ENCODE measurements around the gene TMED9.
"Not testable (repeated sequence)": the region's sequence is repeated elsewhere in the genome, so short reads cannot be mapped to it uniquely, and the experiment has no call there.

The TMED9 gene

DNA sequence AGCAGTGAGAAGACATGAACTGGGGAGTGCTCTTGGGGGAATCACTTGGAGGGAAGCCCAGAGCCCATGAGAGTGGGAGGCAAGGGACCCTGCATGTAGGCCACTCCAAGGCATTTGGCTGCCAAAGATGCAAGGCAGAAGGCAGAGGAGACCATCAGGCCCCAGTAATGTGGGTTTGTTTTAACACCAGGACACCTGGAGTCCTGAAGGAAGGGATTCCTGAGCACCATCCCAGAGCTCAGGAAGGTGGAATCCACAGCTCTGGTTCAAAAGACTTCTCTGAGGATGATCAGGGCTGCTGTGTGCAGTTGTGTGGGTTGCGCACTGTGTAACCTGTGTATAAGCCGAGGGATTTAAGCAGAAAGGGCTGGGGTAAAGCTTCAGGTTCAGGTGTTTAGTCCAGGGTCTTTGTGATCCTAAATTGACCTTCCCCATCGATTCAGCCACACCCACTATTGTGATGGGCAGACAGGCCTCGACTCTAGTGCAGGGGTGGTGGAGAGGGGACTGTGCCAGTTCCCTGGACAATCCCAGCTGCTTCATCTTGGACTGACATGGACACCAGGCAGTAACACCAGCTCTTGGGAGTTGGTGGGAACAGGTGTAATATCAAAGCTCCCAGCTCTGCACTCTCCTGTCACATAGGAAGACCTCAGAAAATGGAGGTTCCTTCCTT, 18.9 kb downstream of the TMED9 start:
- Histone ChIP-seq H3K9ac (ENCODE audit: insufficient read length) (no peak overlapping the region), H3K27ac (no peak overlapping the region), H3K9me3 (ENCODE audit: low read depth, low read length) (no peaks in the 10 kb centered on the region), H3K4me3 (no peak overlapping the region), H3K36me3 (ENCODE audit: insufficient read depth, low read length) (no peaks in the 10 kb centered on the region)
- TF ChIP-seq EZH2 (IDR thresholded peaks at IDR 0.05) (no peak), POLR2AphosphoS5 (IDR thresholded peaks at IDR 0.05; ENCODE audit: borderline replicate concordance, low read depth, low read length) (peak; percentile 36; the same call in 1 of the 2 replicates)
- DNase-seq (ENCODE audit: low read depth, low spot score) = no peak

DNA sequence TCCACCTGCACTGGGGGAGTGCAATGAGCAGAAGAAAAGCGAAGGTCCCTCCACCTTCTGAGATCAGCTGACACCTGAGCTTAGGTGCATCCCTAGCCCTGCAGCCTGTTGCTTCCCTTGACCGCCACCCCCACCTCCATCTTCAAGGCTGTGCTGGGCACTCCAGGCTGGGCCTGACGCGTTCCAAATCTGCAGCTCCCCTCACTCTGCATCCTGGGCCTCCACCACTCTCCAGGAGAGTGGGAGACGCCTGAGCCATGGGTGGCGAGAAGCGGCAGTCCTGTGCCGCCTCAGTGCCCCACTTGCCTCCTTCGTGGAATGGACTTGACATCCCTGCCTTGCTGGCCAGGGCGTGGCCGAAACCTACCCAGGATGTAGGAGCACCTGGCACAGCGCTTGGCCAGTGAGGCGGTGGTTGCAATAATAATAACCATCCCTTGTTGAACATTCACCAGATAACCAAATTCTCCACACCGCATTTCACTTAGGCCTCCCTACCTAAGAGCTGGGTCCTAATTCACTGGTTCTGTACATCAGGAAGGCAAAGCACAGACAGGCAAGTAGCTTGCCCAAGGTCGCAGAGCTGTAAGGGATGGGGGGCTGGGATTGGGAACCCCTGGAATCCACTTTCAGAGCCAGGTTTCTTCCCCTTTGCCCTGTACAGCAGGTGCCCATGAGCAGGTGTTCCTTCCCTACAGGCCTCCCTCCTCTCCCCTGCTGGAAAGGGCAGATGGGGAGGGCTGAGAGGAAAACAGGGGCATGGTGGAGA, 19.6 kb downstream of the TMED9 start:
- H3K27ac ChIP-seq = no peak overlapping the region
- no peaks in the 10 kb centered on the region for H3K36me3 ChIP-seq (ENCODE audit: insufficient read depth, low read length)
- no peak overlapping the region for H3K9ac ChIP-seq (ENCODE audit: insufficient read length)
- H3K9me3 ChIP-seq (ENCODE audit: low read depth, low read length) = no peaks in the 10 kb centered on the region
- no peak for DNase-seq (ENCODE audit: low read depth, low spot score)
- no peak overlapping the region for H3K4me3 ChIP-seq
- no peak for TF ChIP-seq FOXP2 (optimal IDR thresholded peaks at IDR 0.05; ENCODE audit: control extremely low read depth, extremely low read length, insufficient read depth)
- no peak for TF ChIP-seq POLR2AphosphoS5 (IDR thresholded peaks at IDR 0.05; ENCODE audit: borderline replicate concordance, low read depth, low read length)
- TF ChIP-seq EZH2 (IDR thresholded peaks at IDR 0.05) = no peak

DNA sequence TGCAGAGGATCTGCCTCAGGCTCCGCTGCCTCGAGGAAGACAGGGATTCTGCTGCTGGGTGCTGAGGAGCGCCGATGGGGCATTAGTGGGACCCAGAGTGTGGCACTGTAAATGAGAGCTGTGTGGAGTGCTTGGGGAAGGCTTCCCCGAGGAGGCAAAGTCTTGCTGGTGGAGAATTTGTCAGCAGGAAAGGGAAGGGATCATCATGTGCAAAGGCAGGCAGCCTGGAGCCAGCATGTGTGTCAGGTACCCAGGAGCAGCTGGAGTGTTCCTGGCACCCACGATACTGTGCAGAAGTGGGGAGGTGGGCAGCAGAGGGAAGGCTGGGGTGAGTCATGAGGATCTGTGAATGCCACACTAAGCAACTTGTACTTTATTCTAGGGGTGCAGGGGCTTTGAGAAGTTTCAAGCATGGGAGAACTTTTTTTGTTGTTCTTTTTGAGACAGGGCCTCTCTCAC, 20.2 kb downstream of the TMED9 start:
- no peak overlapping the region for H3K27ac ChIP-seq
- TF ChIP-seq EZH2 (IDR thresholded peaks at IDR 0.05) (no peak), FOXP2 (optimal IDR thresholded peaks at IDR 0.05; ENCODE audit: control extremely low read depth, extremely low read length, insufficient read depth) (no peak), POLR2AphosphoS5 (IDR thresholded peaks at IDR 0.05; ENCODE audit: borderline replicate concordance, low read depth, low read length) (no peak)
- no peak overlapping the region for H3K9ac ChIP-seq (ENCODE audit: insufficient read length)
- no peak for DNase-seq (ENCODE audit: low read depth, low spot score)
- no peak overlapping the region for H3K4me3 ChIP-seq
- H3K9me3 ChIP-seq (ENCODE audit: low read depth, low read length) = no peaks in the 10 kb centered on the region
- no peaks in the 10 kb centered on the region for H3K36me3 ChIP-seq (ENCODE audit: insufficient read depth, low read length)

DNA sequence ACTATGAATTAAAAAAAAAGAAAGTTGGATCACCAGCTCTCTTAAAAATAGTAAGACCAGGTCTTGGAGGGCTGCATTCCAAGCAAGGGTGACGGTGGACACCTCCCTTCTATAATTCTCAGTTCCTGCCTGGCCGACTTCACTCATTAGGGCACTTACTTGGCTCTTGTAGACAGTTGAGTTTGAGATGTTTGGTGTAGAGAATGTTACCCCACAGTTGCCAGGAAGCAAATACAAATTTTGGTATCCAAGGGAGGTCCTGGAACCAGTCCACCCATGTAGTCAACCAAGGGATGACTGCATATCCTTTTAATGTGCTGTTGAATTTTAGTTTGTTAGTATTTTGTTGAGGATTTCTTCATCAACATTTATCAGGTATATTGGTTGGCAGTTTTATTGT, 28.6 kb downstream of the TMED9 start:
- TF ChIP-seq EZH2 (IDR thresholded peaks at IDR 0.05) (no peak), FOXP2 (optimal IDR thresholded peaks at IDR 0.05; ENCODE audit: control extremely low read depth, extremely low read length, insufficient read depth) (no peak), POLR2AphosphoS5 (IDR thresholded peaks at IDR 0.05; ENCODE audit: borderline replicate concordance, low read depth, low read length) (no peak)
- peaks cover 20% of the 10 kb centered on the region; the same call in 1 of the 2 replicates for H3K36me3 ChIP-seq (ENCODE audit: insufficient read depth, low read length)

DNA sequence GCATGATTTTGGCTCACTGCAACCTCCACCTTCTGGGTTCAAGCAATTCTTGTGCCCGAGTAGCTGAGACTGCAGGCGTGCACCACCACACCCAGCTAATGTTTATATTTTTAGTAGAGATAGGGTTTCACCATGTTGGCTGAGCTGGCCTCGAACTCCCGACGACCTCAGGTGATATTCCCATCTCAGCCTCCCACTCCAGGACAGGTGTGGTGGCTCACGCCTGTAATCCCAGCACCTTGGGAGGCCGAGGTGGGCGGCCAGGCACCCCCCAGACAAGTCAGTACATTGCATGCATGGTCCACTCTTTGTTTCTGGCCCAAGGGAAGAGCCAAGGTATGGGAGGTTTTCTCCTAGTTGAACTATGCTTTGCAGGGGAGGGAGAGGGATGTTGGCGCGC, 32.2 kb downstream of the TMED9 start:
- H3K36me3 ChIP-seq (ENCODE audit: insufficient read depth, low read length); H3K4me3 ChIP-seq; H3K27ac ChIP-seq; H3K9ac ChIP-seq (ENCODE audit: insufficient read length); H3K9me3 ChIP-seq (ENCODE audit: low read depth, low read length); DNase-seq (ENCODE audit: low read depth, low spot score): not testable (repeated sequence)

More for the DNA sequence above, 28.6 kb downstream of the TMED9 start:
- Histone ChIP-seq H3K4me3 (no peak overlapping the region), H3K9me3 (ENCODE audit: low read depth, low read length) (no peaks in the 10 kb centered on the region), H3K27ac (no peak overlapping the region), H3K9ac (ENCODE audit: insufficient read length) (no peak overlapping the region)
- DNase-seq (ENCODE audit: low read depth, low spot score) = no peak

DNA sequence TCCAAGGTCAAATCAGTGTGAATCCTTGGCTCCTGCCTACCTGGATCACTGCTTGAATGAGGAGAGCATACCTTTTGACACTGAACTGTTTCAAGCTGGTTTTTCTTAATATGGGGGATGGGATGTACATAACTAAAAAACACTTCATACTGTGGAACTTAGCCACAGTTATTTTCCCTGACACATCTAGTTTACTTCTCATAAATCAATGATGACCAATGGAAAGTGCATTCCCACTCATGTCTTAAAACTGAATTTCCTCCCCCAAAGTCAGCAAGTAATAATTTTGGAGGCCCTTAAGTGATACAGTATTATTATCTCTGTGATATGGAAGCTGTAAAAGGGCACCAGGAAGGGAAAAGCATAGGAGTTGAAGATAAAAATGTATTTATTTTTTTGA, 38.2 kb downstream of the TMED9 start:
- H3K9me3 ChIP-seq (ENCODE audit: low read depth, low read length); H3K27ac ChIP-seq; DNase-seq (ENCODE audit: low read depth, low spot score); H3K4me3 ChIP-seq; H3K36me3 ChIP-seq (ENCODE audit: insufficient read depth, low read length); H3K9ac ChIP-seq (ENCODE audit: insufficient read length): not testable (repeated sequence)

DNA sequence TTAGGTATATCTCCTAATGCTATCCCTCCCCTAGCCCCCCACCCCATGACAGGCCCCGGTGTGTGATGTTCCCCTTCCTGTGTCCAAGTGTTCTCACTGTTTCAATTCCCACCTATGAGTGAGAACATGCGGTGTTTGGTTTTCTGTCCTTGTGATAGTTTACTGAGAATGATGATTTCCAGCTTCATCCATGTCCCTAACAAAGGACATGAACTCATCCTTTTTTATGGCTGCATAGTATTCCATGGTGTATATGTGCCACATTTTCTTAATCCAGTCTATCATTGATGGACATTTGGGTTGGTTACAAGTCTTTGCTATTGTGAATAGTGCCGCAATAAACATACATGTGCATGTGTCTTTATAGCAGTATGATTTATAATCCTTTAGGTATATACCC, 42.9 kb downstream of the TMED9 start:
- not testable (repeated sequence) for H3K4me3 ChIP-seq; H3K27ac ChIP-seq; H3K36me3 ChIP-seq (ENCODE audit: insufficient read depth, low read length); H3K9me3 ChIP-seq (ENCODE audit: low read depth, low read length); DNase-seq (ENCODE audit: low read depth, low spot score); H3K9ac ChIP-seq (ENCODE audit: insufficient read length)

DNA sequence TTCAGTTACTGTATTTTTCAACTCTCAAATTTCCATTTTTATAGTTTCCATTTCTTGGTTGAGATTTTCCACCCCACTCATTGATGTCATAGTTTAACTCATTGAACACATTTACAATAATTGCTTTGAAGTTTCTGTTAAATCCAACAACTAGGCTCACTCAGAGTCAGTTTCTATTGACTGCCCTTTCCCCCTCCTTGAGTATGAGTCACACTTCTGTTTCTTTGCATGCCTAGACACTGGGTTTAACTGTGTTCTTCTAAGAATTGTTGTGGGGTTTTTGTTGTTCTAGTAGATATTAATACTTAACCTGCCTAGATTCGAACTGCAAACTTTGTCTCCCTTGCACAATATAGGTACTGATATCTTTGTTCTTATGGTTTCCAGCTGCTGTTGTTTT, 53.5 kb downstream of the TMED9 start:
- DNase-seq (ENCODE audit: low read depth, low spot score); H3K4me3 ChIP-seq; H3K36me3 ChIP-seq (ENCODE audit: insufficient read depth, low read length); H3K27ac ChIP-seq; H3K9ac ChIP-seq (ENCODE audit: insufficient read length); H3K9me3 ChIP-seq (ENCODE audit: low read depth, low read length): not testable (repeated sequence)

Measured in SK-N-MC (cell line).